Lower lobe of right lung (tissue), 2 donors: ENCODE results near the gene RNF34. TPM values are rescaled to one million over a fixed set of nuclear protein-coding genes. Genes with fewer than 3 reads are reported as not detected.

Source experiments
- ATAC-seq, 2 donors: fragments of 200-7000 bp; cut with Tn5 transposase; one replicate each; pipeline ENCODE4 v1.9.1; 2020 to 2022; ENCODE audit warnings: mild to moderate bottlenecking in 2 of 2, moderate library complexity in 2 of 2
- DNase-seq: peaks from one replicate; pipeline ENCODE4 v3.0.0-alpha.2; 2020
- H3K27ac ChIP-seq: fragments of 200-600 bp; one replicate; pipeline ENCODE4 v1.8.0; 2022
- H3K27me3 ChIP-seq: fragments of 200-600 bp; one replicate; pipeline ENCODE4 v1.8.0; 2022; ENCODE audit warnings: low read depth
- H3K36me3 ChIP-seq: fragments of 200-600 bp; one replicate; pipeline ENCODE4 v1.8.0; 2022; ENCODE audit warnings: mild to moderate bottlenecking
- H3K4me1 ChIP-seq: fragments of 200-600 bp; one replicate; pipeline ENCODE4 v1.8.0; 2022
- H3K4me3 ChIP-seq: fragments of 200-600 bp; one replicate; pipeline ENCODE4 v1.8.0; 2022; ENCODE audit warnings: mild to moderate bottlenecking
- H3K9me3 ChIP-seq: fragments of 200-600 bp; one replicate; pipeline ENCODE4 v1.8.0; 2022
- intact Hi-C: fragments of 100-400 bp; cut with DNase I; formaldehyde crosslinking; loops from one replicate; pipeline ENCODE4 v1.11.0; 2022
- microRNA-seq: library from miRNA; unstranded; fragments of <30 nt; microRNA quantifications from one replicate; pipeline ENCODE4 v1.2.0, GENCODE V29; 2020; ENCODE audit warnings: borderline number of aligned reads
- total RNA-seq: library from RNA; stranded (reverse); fragmentation: NEBNext Ultra II Directional; extraction: Animal tissue kit (Norgen Biotek cat#: 25700); gene quantifications from one replicate; pipeline ENCODE4 v1.2.1, GENCODE V29; 2021
- TF ChIP-seq, protein P1 (sequence below): fragments of 200-600 bp; IDR thresholded peaks from one replicate; pipeline ENCODE4 v1.8.0; 2022; ENCODE audit warnings: antibody characterized with exemption, mild to moderate bottlenecking
- donor health status: DM: no; HTN: yes; CAD: no; lungs with severe emphysema.

RNF34 gene
- total RNA-seq, 1 donor from 2014 or later = 23.0 TPM

DNA sequence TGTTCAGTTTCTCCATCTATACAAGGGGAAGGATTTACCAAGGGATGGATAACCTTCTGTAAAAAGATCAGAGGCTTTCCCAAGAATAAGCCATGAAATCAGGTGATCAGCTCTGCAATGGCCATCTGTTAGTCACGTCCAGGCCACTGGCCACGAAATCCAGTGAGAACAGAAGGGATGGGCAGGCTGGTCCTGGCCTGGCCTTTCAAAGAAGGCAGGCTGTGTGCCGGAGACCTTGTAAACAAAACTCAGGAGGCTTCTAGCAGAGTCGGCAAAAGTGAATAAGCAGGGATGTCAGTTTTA lies 68.5 kb downstream of the RNF34 start:
- intact Hi-C loops = no loop called here
- no peaks in the 10 kb centered on the region for H3K9me3 ChIP-seq
- no peak overlapping the region for H3K4me3 ChIP-seq
- no peak for DNase-seq
- TF ChIP-seq, protein P1, sequence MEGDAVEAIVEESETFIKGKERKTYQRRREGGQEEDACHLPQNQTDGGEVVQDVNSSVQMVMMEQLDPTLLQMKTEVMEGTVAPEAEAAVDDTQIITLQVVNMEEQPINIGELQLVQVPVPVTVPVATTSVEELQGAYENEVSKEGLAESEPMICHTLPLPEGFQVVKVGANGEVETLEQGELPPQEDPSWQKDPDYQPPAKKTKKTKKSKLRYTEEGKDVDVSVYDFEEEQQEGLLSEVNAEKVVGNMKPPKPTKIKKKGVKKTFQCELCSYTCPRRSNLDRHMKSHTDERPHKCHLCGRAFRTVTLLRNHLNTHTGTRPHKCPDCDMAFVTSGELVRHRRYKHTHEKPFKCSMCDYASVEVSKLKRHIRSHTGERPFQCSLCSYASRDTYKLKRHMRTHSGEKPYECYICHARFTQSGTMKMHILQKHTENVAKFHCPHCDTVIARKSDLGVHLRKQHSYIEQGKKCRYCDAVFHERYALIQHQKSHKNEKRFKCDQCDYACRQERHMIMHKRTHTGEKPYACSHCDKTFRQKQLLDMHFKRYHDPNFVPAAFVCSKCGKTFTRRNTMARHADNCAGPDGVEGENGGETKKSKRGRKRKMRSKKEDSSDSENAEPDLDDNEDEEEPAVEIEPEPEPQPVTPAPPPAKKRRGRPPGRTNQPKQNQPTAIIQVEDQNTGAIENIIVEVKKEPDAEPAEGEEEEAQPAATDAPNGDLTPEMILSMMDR = no peak
- peaks cover 35% of the 10 kb centered on the region for H3K4me1 ChIP-seq
- H3K27ac ChIP-seq = no peak overlapping the region
- no peaks in the 10 kb centered on the region for H3K36me3 ChIP-seq
- no peaks in the 10 kb centered on the region for H3K27me3 ChIP-seq
- no peak for ATAC-seq

DNA sequence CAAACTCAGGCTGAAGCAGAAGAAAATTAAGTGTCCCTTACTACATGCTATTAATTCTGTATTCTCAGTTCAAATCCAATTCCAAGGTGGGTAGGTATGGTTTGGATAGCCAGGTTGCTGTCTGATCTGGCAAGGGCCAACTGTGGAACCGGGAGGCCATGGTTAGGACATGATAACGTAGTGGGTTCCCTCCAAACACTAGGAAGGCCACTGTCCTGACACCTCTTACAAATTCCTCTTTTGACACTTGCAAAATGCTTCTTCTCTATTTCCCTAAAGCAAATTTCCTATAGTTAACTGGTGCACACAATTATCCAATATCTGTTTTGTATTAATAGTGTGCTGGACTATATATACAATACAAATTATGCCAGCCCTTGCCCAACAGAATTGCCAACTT lies 70.8 kb downstream of the RNF34 start:
- Histone ChIP-seq H3K27ac (no peak overlapping the region), H3K4me1 (peaks cover 30% of the 10 kb centered on the region), H3K4me3 (no peak overlapping the region), H3K27me3 (no peaks in the 10 kb centered on the region), H3K9me3 (no peaks in the 10 kb centered on the region), H3K36me3 (no peaks in the 10 kb centered on the region)
- intact Hi-C loops = no loop called here
- DNase-seq (no peak), ATAC-seq (no peak)
- TF ChIP-seq, protein P1 = no peak

DNA sequence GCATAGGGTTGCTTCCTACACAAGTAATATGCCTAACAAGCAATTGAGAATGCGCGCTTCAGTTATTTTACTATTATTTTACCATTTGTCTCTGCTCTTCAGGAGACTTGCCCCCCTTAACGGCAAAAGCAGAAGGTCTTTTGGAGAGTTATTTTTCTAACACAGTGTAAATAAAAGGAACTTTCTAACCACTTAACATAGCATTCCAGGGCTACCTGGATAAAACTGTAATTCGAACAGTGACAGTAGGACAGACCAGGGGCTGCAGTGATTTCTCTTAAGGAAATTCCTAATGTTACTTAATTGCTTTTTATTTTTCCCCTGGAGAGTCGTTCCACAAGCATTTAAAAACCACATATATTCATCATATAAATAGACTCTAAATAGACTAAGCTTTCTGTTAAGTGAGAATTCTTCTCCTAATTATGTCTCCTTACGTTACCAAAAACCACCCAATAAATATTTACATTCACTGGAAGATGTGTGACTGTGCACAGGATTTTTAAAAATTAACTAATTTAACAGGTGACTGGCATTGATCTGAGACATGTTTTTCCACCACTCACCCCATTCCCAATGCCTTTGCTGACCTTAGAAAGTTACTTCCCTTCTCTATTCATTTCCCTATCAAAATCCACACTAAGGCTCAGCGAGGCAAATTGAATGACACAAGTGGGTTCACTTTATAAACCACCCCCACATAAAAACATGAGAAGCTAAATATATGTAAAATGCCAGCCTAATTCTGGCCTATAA lies 72.4 kb downstream of the RNF34 start:
- no peak for DNase-seq
- peaks cover 23% of the 10 kb centered on the region for H3K4me1 ChIP-seq

More for the DNA sequence above, 72.4 kb downstream of the RNF34 start:
- H3K27me3 ChIP-seq = no peaks in the 10 kb centered on the region
- TF ChIP-seq, protein P1 = no peak
- no peaks in the 10 kb centered on the region for H3K36me3 ChIP-seq
- intact Hi-C loops = no loop called here
- H3K9me3 ChIP-seq = no peaks in the 10 kb centered on the region
- ATAC-seq = no peak
- no peak overlapping the region for H3K4me3 ChIP-seq
- H3K27ac ChIP-seq = no peak overlapping the region

Small RNA genes within 50 kb of the gene (microRNA-seq; reads per million reads assigned to microRNA genes)
- not detected for gene MIR7107

Other genes with a start within 250 kb of the RNF34 start
- 65.8 TPM for gene P2RX4, start 190.0 kb upstream of the RNF34 start, total RNA-seq
- gene CAMKK2, start 103.4 kb upstream of the RNF34 start, total RNA-seq = 40.4 TPM
- gene ANAPC5, start 47.7 kb upstream of the RNF34 start, total RNA-seq = 79.7 TPM
- gene KDM2B, start 180.9 kb downstream of the RNF34 start, total RNA-seq = 36.8 TPM
- gene ORAI1, start 226.4 kb downstream of the RNF34 start, total RNA-seq = 39.0 TPM